ENCODE results near the gene ACAD8.

Gene ACAD8

DNA sequence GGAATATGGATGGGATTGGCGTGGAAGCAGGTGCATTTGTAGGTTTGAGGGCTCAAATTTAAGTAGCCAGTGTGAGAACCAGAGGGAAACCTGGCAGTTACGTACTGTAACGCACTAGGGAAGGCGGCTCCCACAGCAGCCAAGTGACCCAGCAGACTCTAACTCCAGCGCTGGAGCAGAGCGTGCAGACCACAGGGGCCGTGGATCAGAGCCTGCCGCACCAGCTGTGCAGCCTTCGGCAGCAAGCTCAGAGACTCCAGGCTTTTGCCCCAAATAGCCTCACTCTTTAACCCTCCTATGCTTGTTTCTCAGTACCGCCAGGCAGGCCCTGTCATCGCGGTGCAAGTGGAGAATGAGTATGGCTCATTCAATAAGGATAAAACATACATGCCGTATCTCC lies 35.1 kb downstream of the ACAD8 start:
- DNase-seq (ENCODE audit: low read depth in 3 of 3, low spot score in 1 of 3) = no peak

DNA sequence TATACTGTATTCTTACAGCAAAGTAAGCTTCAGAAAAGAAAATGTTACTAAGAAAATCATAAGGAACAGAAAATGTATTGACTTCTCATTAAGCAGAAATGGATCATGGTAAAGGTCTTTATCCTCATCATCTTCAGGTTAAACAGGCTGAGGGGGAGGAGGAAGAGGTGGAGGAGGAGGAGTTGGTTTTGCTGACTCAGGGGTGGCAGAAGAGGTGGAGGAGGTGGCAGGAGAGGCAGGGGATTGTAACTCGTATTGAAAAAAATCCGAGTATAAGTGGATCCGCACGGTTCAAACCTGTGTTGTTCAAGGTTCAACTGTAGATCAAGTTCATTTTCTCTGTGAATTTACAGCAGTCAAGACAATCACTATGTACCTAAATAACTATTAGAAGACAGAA lies 35.8 kb downstream of the ACAD8 start:
- DNase-seq (ENCODE audit: low read depth in 3 of 3, low spot score in 1 of 3) = no peak

GRCh38 chr11:134289789-134290188 lies 36.4 kb downstream of the ACAD8 start:
- DNase-seq (ENCODE audit: low read depth in 3 of 3, low spot score in 1 of 3) = no peak

DNA sequence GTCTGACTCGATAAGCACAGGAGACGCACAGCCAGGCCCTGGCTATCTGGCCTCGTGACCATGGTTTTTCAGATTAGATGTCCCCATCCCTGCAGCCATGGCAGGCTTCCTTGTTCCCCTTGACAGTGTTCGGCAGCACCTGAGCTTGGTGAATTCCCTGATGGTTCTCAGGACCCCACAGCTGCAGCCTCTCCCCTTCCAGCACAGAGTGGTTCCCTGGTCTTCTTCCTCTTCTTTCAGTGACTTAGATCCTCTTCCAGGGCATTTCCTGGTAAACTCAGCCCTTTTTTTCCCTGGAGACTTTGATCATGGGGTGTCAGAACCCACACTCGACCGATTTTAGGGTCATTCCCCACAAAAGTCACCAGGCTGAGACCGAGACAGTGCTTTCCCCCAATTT lies 37.3 kb downstream of the ACAD8 start:
- no peak for DNase-seq (ENCODE audit: low read depth in 3 of 3, low spot score in 1 of 3)

DNA sequence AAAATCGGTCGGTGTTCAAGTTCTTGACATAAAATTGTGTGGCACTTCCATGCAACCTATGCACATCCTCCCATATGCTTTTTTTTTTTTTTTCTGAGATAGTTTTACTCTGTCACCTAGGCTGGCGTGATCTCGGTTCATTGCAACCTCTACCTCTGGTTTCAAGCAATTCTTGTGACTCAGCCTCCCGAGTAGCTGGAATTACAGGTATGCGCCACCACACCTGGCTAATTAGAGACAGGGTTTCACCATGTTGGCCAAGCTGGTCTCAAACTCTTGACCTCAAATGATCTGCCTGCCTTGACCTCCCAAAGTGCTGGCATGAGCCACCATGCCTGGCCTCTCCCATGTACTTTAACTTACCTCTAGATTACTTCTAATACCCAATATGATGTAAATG lies 37.8 kb downstream of the ACAD8 start:
- no peak for DNase-seq (ENCODE audit: low read depth in 3 of 3, low spot score in 1 of 3)

DNA sequence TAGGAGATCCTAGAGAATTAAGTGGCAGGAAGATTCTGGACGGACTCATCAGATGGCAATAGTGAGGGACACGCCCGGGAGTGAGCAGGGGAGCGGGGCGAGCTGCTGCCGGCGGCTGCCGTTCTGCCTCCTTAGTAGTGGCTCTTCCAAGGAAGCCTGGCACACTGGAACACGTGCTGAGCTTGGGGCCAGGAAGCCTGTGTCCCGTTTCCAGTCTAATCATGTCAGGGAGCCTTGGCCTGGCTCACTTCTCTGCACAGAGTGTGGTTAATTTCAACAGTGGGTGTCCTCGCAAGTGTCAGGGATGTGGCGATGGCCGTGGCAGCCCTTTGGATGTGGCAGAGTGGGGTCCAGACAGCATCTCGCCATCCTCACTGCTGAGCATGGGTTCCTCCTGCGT lies 39.3 kb downstream of the ACAD8 start:
- DNase-seq (ENCODE audit: low read depth in 3 of 3, low spot score in 1 of 3) = no peak

- no peak for DNase-seq (ENCODE audit: low read depth in 3 of 3, low spot score in 1 of 3)
These were observed 40.0 kb downstream of the ACAD8 start for GRCh38 chr11:134293119-134294113.

GRCh38 chr11:134294664-134295063 lies 41.3 kb downstream of the ACAD8 start:
- no peak for DNase-seq (ENCODE audit: low read depth in 3 of 3, low spot score in 1 of 3)

- no peak for DNase-seq (ENCODE audit: low read depth in 3 of 3, low spot score in 1 of 3)
These were observed 58.9 kb downstream of the ACAD8 start for GRCh38 chr11:134312223-134312622.

- no peak for DNase-seq (ENCODE audit: low read depth in 3 of 3, low spot score in 1 of 3)
These were observed 59.4 kb downstream of the ACAD8 start for GRCh38 chr11:134312807-134313206.

DNA sequence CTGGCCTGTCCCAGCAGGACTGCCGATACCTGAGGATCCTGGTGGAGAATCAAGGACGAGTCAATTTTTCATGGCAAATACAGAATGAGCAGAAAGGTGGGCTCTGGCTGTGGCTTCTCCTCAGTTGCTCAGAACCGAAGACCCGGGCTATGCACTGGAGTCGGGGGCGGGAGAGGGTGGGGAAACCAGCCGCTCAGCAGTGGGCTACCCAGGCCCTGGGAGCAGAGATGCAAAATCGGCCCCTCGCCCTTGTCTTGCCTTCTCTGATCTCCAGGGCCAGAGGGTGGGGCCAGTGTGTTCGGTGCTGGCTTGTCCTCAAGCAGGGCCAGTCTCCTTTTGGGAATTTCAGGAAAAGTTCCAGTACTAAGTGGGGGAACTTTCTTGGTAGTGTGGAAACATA lies 60.0 kb downstream of the ACAD8 start:
- DNase-seq (ENCODE audit: low read depth in 3 of 3, low spot score in 1 of 3) = no peak

GRCh38 chr11:134313821-134314607 lies 60.6 kb downstream of the ACAD8 start:
- DNase-seq (ENCODE audit: low read depth in 3 of 3, low spot score in 1 of 3) = no peak

Data from stimulated activated CD4-positive, alpha-beta T cell treated with anti-CD3 and anti-CD28 coated beads, TNF-alpha, amount 100 ng/mL, for 1 hour (primary cell).